ENCODE measurements around the gene NOTO.

Gene NOTO

GRCh38 chr2:73238976-73239375 lies 36.6 kb downstream of the NOTO start:
- H2BK5ac ChIP-seq (ENCODE audit: low read length), result no peak overlapping the region
- H3K36me3 ChIP-seq (ENCODE audit: control insufficient read depth, insufficient read depth, low read length), result peaks cover 4% of the 10 kb centered on the region
- WGBS (ENCODE audit: extremely low coverage, insufficient coverage, low lambda C conversion rate), result no CpG with 5 or more reads among the region's 1 CpG

DNA sequence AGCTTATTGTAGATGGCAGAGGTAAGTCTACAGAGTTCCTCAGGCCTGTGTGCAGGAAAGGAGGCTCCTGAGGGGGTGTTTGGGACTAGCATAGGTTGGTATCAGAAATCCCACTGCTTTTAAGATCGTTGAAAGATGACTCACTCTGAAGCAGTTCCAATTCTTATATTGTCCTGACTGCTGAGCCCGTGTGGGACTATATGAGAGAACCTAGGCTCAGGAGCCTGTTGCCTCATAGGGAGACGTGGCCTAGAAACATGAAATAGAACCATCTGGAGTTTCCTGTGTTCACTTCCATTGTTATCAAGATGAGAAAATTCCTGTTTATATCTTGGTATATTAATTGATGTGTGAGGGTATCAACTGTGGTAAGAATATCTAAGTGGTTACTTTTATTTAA lies 37.4 kb downstream of the NOTO start:
- no peaks in the 10 kb centered on the region for H3K27me3 ChIP-seq (ENCODE audit: insufficient read depth, low read length, poor library complexity)
- no peak overlapping the region for H3K23ac ChIP-seq (ENCODE audit: low read length)
- no peak for DNase-seq
- H4K5ac ChIP-seq (ENCODE audit: low read length), result no peak overlapping the region
- WGBS (ENCODE audit: extremely low coverage, insufficient coverage, low lambda C conversion rate), result no CpG with 5 or more reads among the region's 3 CpGs
- H3K4me1 ChIP-seq (ENCODE audit: control insufficient read depth, low read depth, low read length), result peaks cover 7% of the 10 kb centered on the region
- no peak overlapping the region for H2BK5ac ChIP-seq (ENCODE audit: low read length)
- peaks cover 10% of the 10 kb centered on the region for H3K36me3 ChIP-seq (ENCODE audit: control insufficient read depth, insufficient read depth, low read length)
- no peak overlapping the region for H3K56ac ChIP-seq (ENCODE audit: low read length)
- no peak overlapping the region for H3K4me3 ChIP-seq (ENCODE audit: low read length)
- no peak overlapping the region for H3K27ac ChIP-seq (ENCODE audit: low read depth, low read length)
- H3K9ac ChIP-seq (ENCODE audit: low read length), result no peak overlapping the region
- no peak overlapping the region for H3K18ac ChIP-seq (ENCODE audit: low read length)
- peaks cover 15% of the 10 kb centered on the region for H3K79me1 ChIP-seq (ENCODE audit: low read length)
- H2AK5ac ChIP-seq (ENCODE audit: low read length), result no peak overlapping the region
- no peak overlapping the region for H3K4me2 ChIP-seq (ENCODE audit: low read length)
- H3K4ac ChIP-seq (ENCODE audit: low read depth, low read length), result no peak overlapping the region
- H3K79me2 ChIP-seq (ENCODE audit: control insufficient read depth, insufficient read depth, low read length), result peaks cover 59% of the 10 kb centered on the region
- H2BK15ac ChIP-seq (replicated peaks; ENCODE audit: low read depth), result no peak overlapping the region
- H4K8ac ChIP-seq (ENCODE audit: low read depth, low read length), result no peak overlapping the region
- H2BK120ac ChIP-seq (ENCODE audit: low read depth, low read length), result no peak overlapping the region

More at GRCh38 chr2:73238976-73239375, 36.6 kb downstream of the NOTO start:
- Histone ChIP-seq H3K79me1 (ENCODE audit: low read length) (peaks cover 12% of the 10 kb centered on the region), H3K27ac (ENCODE audit: low read depth, low read length) (no peak overlapping the region), H3K4me2 (ENCODE audit: low read length) (no peak overlapping the region), H3K79me2 (ENCODE audit: control insufficient read depth, insufficient read depth, low read length) (peaks cover 65% of the 10 kb centered on the region), H3K27me3 (ENCODE audit: insufficient read depth, low read length, poor library complexity) (no peaks in the 10 kb centered on the region), H3K9ac (ENCODE audit: low read length) (no peak overlapping the region), H3K4me1 (ENCODE audit: control insufficient read depth, low read depth, low read length) (peaks cover 7% of the 10 kb centered on the region), H2BK120ac (ENCODE audit: low read depth, low read length) (no peak overlapping the region), H3K18ac (ENCODE audit: low read length) (no peak overlapping the region), H3K4me3 (ENCODE audit: low read length) (no peak overlapping the region), H3K23ac (ENCODE audit: low read length) (no peak overlapping the region), H3K56ac (ENCODE audit: low read length) (no peak overlapping the region), H4K5ac (ENCODE audit: low read length) (no peak overlapping the region), H2BK15ac (replicated peaks; ENCODE audit: low read depth) (no peak overlapping the region), H2AK5ac (ENCODE audit: low read length) (no peak overlapping the region), H4K8ac (ENCODE audit: low read depth, low read length) (no peak overlapping the region), H3K4ac (ENCODE audit: low read depth, low read length) (no peak overlapping the region)
- no peak for DNase-seq

- Histone ChIP-seq H3K4me3 (ENCODE audit: low read length) (no peak overlapping the region), H3K56ac (ENCODE audit: low read length) (no peak overlapping the region), H4K5ac (ENCODE audit: low read length) (no peak overlapping the region), H3K27me3 (ENCODE audit: insufficient read depth, low read length, poor library complexity) (no peaks in the 10 kb centered on the region), H2AK5ac (ENCODE audit: low read length) (no peak overlapping the region), H3K27ac (ENCODE audit: low read depth, low read length) (no peak overlapping the region), H2BK15ac (replicated peaks; ENCODE audit: low read depth) (no peak overlapping the region), H2BK5ac (ENCODE audit: low read length) (no peak overlapping the region), H3K23ac (ENCODE audit: low read length) (no peak overlapping the region), H4K8ac (ENCODE audit: low read depth, low read length) (no peak overlapping the region), H3K79me1 (ENCODE audit: low read length) (peaks cover 11% of the 10 kb centered on the region), H3K9ac (ENCODE audit: low read length) (no peak overlapping the region), H3K4ac (ENCODE audit: low read depth, low read length) (no peak overlapping the region), H3K4me2 (ENCODE audit: low read length) (no peak overlapping the region), H3K18ac (ENCODE audit: low read length) (no peak overlapping the region), H3K4me1 (ENCODE audit: control insufficient read depth, low read depth, low read length) (no peaks in the 10 kb centered on the region), H3K36me3 (ENCODE audit: control insufficient read depth, insufficient read depth, low read length) (peaks cover 27% of the 10 kb centered on the region), H3K79me2 (ENCODE audit: control insufficient read depth, insufficient read depth, low read length) (peaks cover 17% of the 10 kb centered on the region), H2BK120ac (ENCODE audit: low read depth, low read length) (no peak overlapping the region)
- no CpG with 5 or more reads among the region's 5 CpGs for WGBS (ENCODE audit: extremely low coverage, insufficient coverage, low lambda C conversion rate)
- DNase-seq, result peak; percentile 87
These were observed 41.7 kb downstream of the NOTO start for GRCh38 chr2:73243884-73244570.

DNA sequence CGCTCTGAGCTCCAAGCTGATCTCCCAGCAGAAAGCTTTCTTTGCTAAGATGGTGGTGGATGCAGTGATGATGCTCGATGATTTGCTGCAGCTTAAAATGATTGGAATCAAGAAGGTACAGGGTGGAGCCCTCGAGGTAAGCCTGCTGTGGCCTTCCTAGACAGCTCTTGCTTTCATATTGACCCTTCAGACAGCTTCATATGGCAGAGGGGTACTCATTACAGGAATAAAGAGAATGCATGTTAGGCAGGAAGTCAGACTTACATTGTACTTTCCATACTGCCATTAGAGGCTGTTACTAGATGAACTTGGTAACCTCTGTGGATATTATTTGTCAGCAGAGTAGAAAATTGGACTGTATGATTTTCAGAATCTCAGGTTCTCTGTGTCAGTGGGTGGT lies 42.2 kb downstream of the NOTO start:
- Histone ChIP-seq H4K5ac (ENCODE audit: low read length) (no peak overlapping the region), H3K4me1 (ENCODE audit: control insufficient read depth, low read depth, low read length) (no peaks in the 10 kb centered on the region), H3K79me2 (ENCODE audit: control insufficient read depth, insufficient read depth, low read length) (peaks cover 11% of the 10 kb centered on the region), H3K27me3 (ENCODE audit: insufficient read depth, low read length, poor library complexity) (no peaks in the 10 kb centered on the region), H3K36me3 (ENCODE audit: control insufficient read depth, insufficient read depth, low read length) (peaks cover 28% of the 10 kb centered on the region), H4K8ac (ENCODE audit: low read depth, low read length) (no peak overlapping the region), H2BK5ac (ENCODE audit: low read length) (no peak overlapping the region), H3K4me3 (ENCODE audit: low read length) (no peak overlapping the region), H3K9ac (ENCODE audit: low read length) (no peak overlapping the region), H3K79me1 (ENCODE audit: low read length) (peaks cover 10% of the 10 kb centered on the region), H2BK120ac (ENCODE audit: low read depth, low read length) (no peak overlapping the region), H3K4ac (ENCODE audit: low read depth, low read length) (no peak overlapping the region), H3K18ac (ENCODE audit: low read length) (no peak overlapping the region), H3K27ac (ENCODE audit: low read depth, low read length) (no peak overlapping the region), H3K56ac (ENCODE audit: low read length) (no peak overlapping the region), H2BK15ac (replicated peaks; ENCODE audit: low read depth) (no peak overlapping the region), H3K23ac (ENCODE audit: low read length) (no peak overlapping the region), H2AK5ac (ENCODE audit: low read length) (no peak overlapping the region), H3K4me2 (ENCODE audit: low read length) (no peak overlapping the region)
- DNase-seq, result no peak
- no CpG with 5 or more reads among the region's 3 CpGs for WGBS (ENCODE audit: extremely low coverage, insufficient coverage, low lambda C conversion rate)

- WGBS (ENCODE audit: extremely low coverage, insufficient coverage, low lambda C conversion rate), result no CpG with 5 or more reads among the region's 3 CpGs
- H3K27me3 ChIP-seq (ENCODE audit: insufficient read depth, low read length, poor library complexity), result no peaks in the 10 kb centered on the region
- peaks cover 7% of the 10 kb centered on the region for H3K79me1 ChIP-seq (ENCODE audit: low read length)
- peaks cover 2% of the 10 kb centered on the region for H3K79me2 ChIP-seq (ENCODE audit: control insufficient read depth, insufficient read depth, low read length)
- DNase-seq, result no peak
- H2BK15ac ChIP-seq (replicated peaks; ENCODE audit: low read depth), result no peak overlapping the region
- no peak overlapping the region for H3K4ac ChIP-seq (ENCODE audit: low read depth, low read length)
- H3K23ac ChIP-seq (ENCODE audit: low read length), result no peak overlapping the region
- H3K4me1 ChIP-seq (ENCODE audit: control insufficient read depth, low read depth, low read length), result no peaks in the 10 kb centered on the region
- no peak overlapping the region for H4K5ac ChIP-seq (ENCODE audit: low read length)
- no peak overlapping the region for H3K4me3 ChIP-seq (ENCODE audit: low read length)
- no peak overlapping the region for H2BK5ac ChIP-seq (ENCODE audit: low read length)
- H4K8ac ChIP-seq (ENCODE audit: low read depth, low read length), result no peak overlapping the region
- no peak overlapping the region for H3K27ac ChIP-seq (ENCODE audit: low read depth, low read length)
- peaks cover 37% of the 10 kb centered on the region for H3K36me3 ChIP-seq (ENCODE audit: control insufficient read depth, insufficient read depth, low read length)
- no peak overlapping the region for H3K4me2 ChIP-seq (ENCODE audit: low read length)
- no peak overlapping the region for H2BK120ac ChIP-seq (ENCODE audit: low read depth, low read length)
- H3K56ac ChIP-seq (ENCODE audit: low read length), result no peak overlapping the region
- no peak overlapping the region for H2AK5ac ChIP-seq (ENCODE audit: low read length)
- no peak overlapping the region for H3K18ac ChIP-seq (ENCODE audit: low read length)
- no peak overlapping the region for H3K9ac ChIP-seq (ENCODE audit: low read length)
These were observed 44.5 kb downstream of the NOTO start for GRCh38 chr2:73246850-73247249.

DNA sequence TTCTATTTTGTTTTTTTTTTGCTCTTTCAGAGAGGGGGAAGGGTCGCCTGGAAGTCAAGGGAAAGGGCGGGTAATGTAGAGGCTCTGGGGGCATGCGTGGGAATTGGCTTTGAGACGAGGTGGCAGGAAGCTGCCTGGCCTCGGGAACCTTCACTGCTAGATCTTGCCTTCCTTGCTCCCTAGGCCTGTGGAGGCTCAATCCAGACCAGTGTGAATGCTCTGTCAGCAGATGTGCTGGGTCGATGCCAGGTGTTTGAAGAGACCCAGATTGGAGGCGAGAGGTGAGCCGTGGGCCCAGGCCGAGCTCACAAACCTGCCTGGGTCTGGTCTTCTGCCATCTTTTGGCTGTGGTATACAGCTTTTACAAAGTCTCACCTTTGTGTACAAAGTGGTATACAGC lies 47.3 kb downstream of the NOTO start:
- Histone ChIP-seq H3K79me2 (ENCODE audit: control insufficient read depth, insufficient read depth, low read length) (no peaks in the 10 kb centered on the region), H3K9ac (ENCODE audit: low read length) (no peak overlapping the region), H3K18ac (ENCODE audit: low read length) (no peak overlapping the region), H3K4ac (ENCODE audit: low read depth, low read length) (no peak overlapping the region), H2AK5ac (ENCODE audit: low read length) (no peak overlapping the region), H3K79me1 (ENCODE audit: low read length) (peaks cover 2% of the 10 kb centered on the region), H3K56ac (ENCODE audit: low read length) (no peak overlapping the region), H4K5ac (ENCODE audit: low read length) (no peak overlapping the region), H2BK120ac (ENCODE audit: low read depth, low read length) (no peak overlapping the region), H3K27me3 (ENCODE audit: insufficient read depth, low read length, poor library complexity) (no peaks in the 10 kb centered on the region), H3K4me3 (ENCODE audit: low read length) (no peak overlapping the region), H3K4me1 (ENCODE audit: control insufficient read depth, low read depth, low read length) (no peaks in the 10 kb centered on the region), H3K36me3 (ENCODE audit: control insufficient read depth, insufficient read depth, low read length) (peaks cover 44% of the 10 kb centered on the region), H3K27ac (ENCODE audit: low read depth, low read length) (no peak overlapping the region), H2BK5ac (ENCODE audit: low read length) (no peak overlapping the region), H3K4me2 (ENCODE audit: low read length) (no peak overlapping the region), H2BK15ac (replicated peaks; ENCODE audit: low read depth) (no peak overlapping the region), H3K23ac (ENCODE audit: low read length) (no peak overlapping the region), H4K8ac (ENCODE audit: low read depth, low read length) (no peak overlapping the region)
- no peak for DNase-seq
- WGBS (ENCODE audit: extremely low coverage, insufficient coverage, low lambda C conversion rate), result no CpG with 5 or more reads among the region's 9 CpGs
